HEK293 (cell line): Measurements from ENCODE around the gene FGD5.

Experiments
- TCF7L2 ChIP-seq: IDR thresholded peaks from 2 replicates; pipeline ENCODE4 v1.6.1; 2011; ENCODE audit warnings: low read depth, mild to moderate bottlenecking, inconsistent platforms, low read length, moderate library complexity, borderline replicate concordance
- ZNF510 ChIP-seq: fragments of 450-650 bp; formaldehyde crosslinking; IDR thresholded peaks from 2 replicates; pipeline ENCODE4 v1.5.1; 2018; ENCODE audit warnings: mild to moderate bottlenecking, missing genetic modification characterization, missing biosample characterization; ENCODE audit not compliant: insufficient replicate concordance
- ZNF677 ChIP-seq: fragments of 450-650 bp; IDR thresholded peaks from 2 replicates; pipeline ENCODE4 v1.5.0; 2018; ENCODE audit warnings: missing biosample characterization, mild to moderate bottlenecking, missing genetic modification characterization, moderate library complexity
- ZNF701 ChIP-seq: fragments of 450-650 bp; formaldehyde crosslinking; IDR thresholded peaks from 2 replicates; pipeline ENCODE4 v1.5.1; 2016; ENCODE audit warnings: missing biosample characterization, missing genetic modification characterization
- TF ChIP-seq, protein P1 (sequence below): fragments of 450-650 bp; formaldehyde crosslinking; IDR thresholded peaks from 2 replicates; pipeline ENCODE4 v1.5.1; 2016; ENCODE audit warnings: missing biosample characterization, missing genetic modification characterization
- TF ChIP-seq, protein P2 (sequence below): sonication (generic); formaldehyde crosslinking; IDR thresholded peaks from 2 replicates; pipeline ENCODE4 v1.8.1; 2022; ENCODE audit warnings: mild to moderate bottlenecking, moderate library complexity, missing genetic modification reagents

DNA sequence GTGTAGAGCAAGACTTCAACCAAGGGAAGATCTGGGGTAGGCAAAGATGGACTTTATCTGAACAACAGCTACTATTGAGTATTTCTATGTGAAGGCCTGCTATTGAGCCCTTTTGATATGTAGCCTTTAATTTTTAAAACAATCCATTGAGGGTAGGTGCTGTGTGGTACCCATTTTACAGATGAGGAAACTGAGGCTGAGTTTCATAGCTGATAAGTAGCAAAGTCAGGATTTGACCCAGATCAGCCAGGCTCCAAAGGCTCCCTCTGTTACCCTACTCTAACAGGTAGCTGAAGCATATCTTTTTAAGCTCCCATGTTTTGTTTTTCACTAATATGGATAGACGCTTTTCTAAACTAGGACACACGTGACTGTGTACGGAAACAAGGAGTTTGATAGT, 2.4 kb upstream of the FGD5 start:
- TF ChIP-seq, protein P1, sequence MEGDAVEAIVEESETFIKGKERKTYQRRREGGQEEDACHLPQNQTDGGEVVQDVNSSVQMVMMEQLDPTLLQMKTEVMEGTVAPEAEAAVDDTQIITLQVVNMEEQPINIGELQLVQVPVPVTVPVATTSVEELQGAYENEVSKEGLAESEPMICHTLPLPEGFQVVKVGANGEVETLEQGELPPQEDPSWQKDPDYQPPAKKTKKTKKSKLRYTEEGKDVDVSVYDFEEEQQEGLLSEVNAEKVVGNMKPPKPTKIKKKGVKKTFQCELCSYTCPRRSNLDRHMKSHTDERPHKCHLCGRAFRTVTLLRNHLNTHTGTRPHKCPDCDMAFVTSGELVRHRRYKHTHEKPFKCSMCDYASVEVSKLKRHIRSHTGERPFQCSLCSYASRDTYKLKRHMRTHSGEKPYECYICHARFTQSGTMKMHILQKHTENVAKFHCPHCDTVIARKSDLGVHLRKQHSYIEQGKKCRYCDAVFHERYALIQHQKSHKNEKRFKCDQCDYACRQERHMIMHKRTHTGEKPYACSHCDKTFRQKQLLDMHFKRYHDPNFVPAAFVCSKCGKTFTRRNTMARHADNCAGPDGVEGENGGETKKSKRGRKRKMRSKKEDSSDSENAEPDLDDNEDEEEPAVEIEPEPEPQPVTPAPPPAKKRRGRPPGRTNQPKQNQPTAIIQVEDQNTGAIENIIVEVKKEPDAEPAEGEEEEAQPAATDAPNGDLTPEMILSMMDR: no peak
- TF ChIP-seq ZNF677 (tag by site-specific recombination): no peak
- TF ChIP-seq TCF7L2: no peak
- no peak for TF ChIP-seq ZNF510
- TF ChIP-seq, protein P2, sequence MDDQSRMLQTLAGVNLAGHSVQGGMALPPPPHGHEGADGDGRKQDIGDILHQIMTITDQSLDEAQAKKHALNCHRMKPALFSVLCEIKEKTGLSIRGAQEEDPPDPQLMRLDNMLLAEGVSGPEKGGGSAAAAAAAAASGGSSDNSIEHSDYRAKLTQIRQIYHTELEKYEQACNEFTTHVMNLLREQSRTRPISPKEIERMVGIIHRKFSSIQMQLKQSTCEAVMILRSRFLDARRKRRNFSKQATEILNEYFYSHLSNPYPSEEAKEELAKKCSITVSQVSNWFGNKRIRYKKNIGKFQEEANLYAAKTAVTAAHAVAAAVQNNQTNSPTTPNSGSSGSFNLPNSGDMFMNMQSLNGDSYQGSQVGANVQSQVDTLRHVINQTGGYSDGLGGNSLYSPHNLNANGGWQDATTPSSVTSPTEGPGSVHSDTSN (CRISPR knock-in tag): no peak
- TF ChIP-seq ZNF701 (tag by site-specific recombination): no peak
